Lower leg skin (tissue), 3 donors: ENCODE results near the gene HMGCS1.

Experiments used
- CTCF ChIP-seq, 3 donors: fragments of 450-650 bp; IDR thresholded peaks; one replicate each; pipeline ENCODE4 v1.5.1; 2016; ENCODE audit warnings: antibody characterized with exemption in 3 of 3, mild to moderate bottlenecking in 3 of 3, moderate library complexity in 2 of 3
- POLR2A ChIP-seq, 2 donors: fragments of 450-650 bp; IDR thresholded peaks; one replicate each; pipeline ENCODE4 v1.6.1; 2016 to 2017; ENCODE audit warnings: antibody characterized with exemption in 2 of 2, mild to moderate bottlenecking in 1 of 2, moderate library complexity in 1 of 2

GRCh38 chr5:43354774-43355173 is 41.6 kb upstream of the HMGCS1 start:
- TF ChIP-seq POLR2A (IDR thresholded peaks at IDR 0.05) (no peak), CTCF (IDR thresholded peaks at IDR 0.05) (no peak)
